A549 (cell line): Measurements from ENCODE around the gene LSM4.

Experiments used
- CBX2 ChIP-seq: fragments of 200-600 bp; sonication (generic); IDR thresholded peaks from 2 replicates; pipeline ENCODE4 v1.6.1; 2016; ENCODE audit warnings: low read depth, mild to moderate bottlenecking, borderline replicate concordance
- CBX8 ChIP-seq: fragments of 200-600 bp; sonication (generic); IDR thresholded peaks from 2 replicates; pipeline ENCODE4 v1.6.1; 2016
- CEBPB ChIP-seq, 2 experiments: fragments of >200 bp in 1 of 2; sonication (Bioruptor Twin) in 1 of 2; formaldehyde crosslinking in 1 of 2; IDR thresholded peaks; 2 replicates each; pipeline ENCODE4 v1.6.1; 2012 to 2016
- CTCF ChIP-seq: fragments of >200 bp; sonication (Bioruptor Twin); formaldehyde crosslinking; IDR thresholded peaks from 3 replicates; pipeline ENCODE4 v1.5.1; 2016
- EP300 ChIP-seq, 2 experiments: fragments of >200 bp; sonication (Bioruptor Twin); formaldehyde crosslinking; IDR thresholded peaks; 2 replicates in 1 of 2; 3 replicates in 1 of 2; pipeline ENCODE4 v1.6.1; 2016 to 2017
- HMGXB4 ChIP-seq: fragments of 250-450 bp; sonication (Bioruptor Pico); IDR thresholded peaks from 2 replicates; pipeline ENCODE4 v1.5.0; 2021; ENCODE audit warnings: mild to moderate bottlenecking, moderate library complexity, borderline replicate concordance
- JUN ChIP-seq, 2 experiments: fragments of >200 bp; sonication (Bioruptor Twin); formaldehyde crosslinking; IDR thresholded peaks; 2 replicates in 1 of 2; 3 replicates in 1 of 2; pipeline ENCODE4 v1.6.1; 2016 to 2017
- KDM1A ChIP-seq: fragments of 200-600 bp; sonication (generic); IDR thresholded peaks from 2 replicates; pipeline ENCODE4 v1.6.1; 2016; ENCODE audit warnings: low read depth, mild to moderate bottlenecking
- MAX ChIP-seq: IDR thresholded peaks from 2 replicates; pipeline ENCODE4 v1.6.1; 2012
- POLR2A ChIP-seq: IDR thresholded peaks from 2 replicates; pipeline ENCODE4 v1.6.1; 2012; ENCODE audit warnings: mild to moderate bottlenecking, low read length
- POLR2AphosphoS2 ChIP-seq: conservative IDR thresholded peaks from 2 replicates; pipeline ENCODE4 v1.6.1; 2012; ENCODE audit warnings: low read length, improper control_type of control experiment, inconsistent platforms
- REST ChIP-seq: fragments of 200-600 bp; sonication (generic); IDR thresholded peaks from 2 replicates; pipeline ENCODE4 v1.6.1; 2016; ENCODE audit warnings: antibody characterized with exemption, mild to moderate bottlenecking, moderate library complexity
- SMC3 ChIP-seq: fragments of >200 bp; sonication (Bioruptor Twin); formaldehyde crosslinking; IDR thresholded peaks from 3 replicates; pipeline ENCODE4 v1.6.1; 2018; ENCODE audit warnings: inconsistent platforms
- SREBF2 ChIP-seq: fragments of 450-650 bp; IDR thresholded peaks from 2 replicates; pipeline ENCODE4 v1.6.1; 2014; ENCODE audit warnings: mild to moderate bottlenecking, moderate library complexity

GRCh38 chr19:18307271-18307681 is 15.6 kb downstream of the LSM4 start:
- TF ChIP-seq MAX (no peak), HMGXB4 (no peak), REST (no peak), CTCF (no peak), JUN (IDR thresholded peaks at IDR 0.05) (no peak), POLR2A (no peak), CBX2 (no peak), SREBF2 (no peak), SMC3 (no peak), CBX8 (no peak), KDM1A (no peak), CEBPB (IDR thresholded peaks at IDR 0.05) (no peak), POLR2AphosphoS2 (no peak), EP300 (IDR thresholded peaks at IDR 0.05) (no peak)
